ENCODE results near the gene IGF1R. TPM values are rescaled to one million over a fixed set of nuclear protein-coding genes. Genes with fewer than 3 reads are reported as not detected.

Gene IGF1R
- total RNA-seq, 1 experiment from 2014 or later: 20.2 TPM

GRCh38 chr15:98888820-98889479 lies 240.6 kb downstream of the IGF1R start:
- in situ Hi-C loops (cut with HindIII; ENCODE audit: low pct_unique_long_range_greater_than_20kb, low sequenced_read_pairs): no loop called here

GRCh38 chr15:98889930-98890695 lies 241.8 kb downstream of the IGF1R start:
- DNase-seq (ENCODE audit: low read depth, low spot score): no peak
- in situ Hi-C loops (cut with HindIII; ENCODE audit: low pct_unique_long_range_greater_than_20kb, low sequenced_read_pairs): no loop called here

More at GRCh38 chr15:98888820-98889479, 240.6 kb downstream of the IGF1R start:
- DNase-seq (ENCODE audit: low read depth, low spot score): peak; percentile 49

- in situ Hi-C loops (cut with HindIII; ENCODE audit: low pct_unique_long_range_greater_than_20kb, low sequenced_read_pairs): no loop called here
- no peak for DNase-seq (ENCODE audit: low read depth, low spot score)
These were observed 243.0 kb downstream of the IGF1R start for GRCh38 chr15:98891301-98891700.

- no peak for DNase-seq (ENCODE audit: low read depth, low spot score)
- in situ Hi-C loops (cut with HindIII; ENCODE audit: low pct_unique_long_range_greater_than_20kb, low sequenced_read_pairs): no loop called here
These were observed 245.1 kb downstream of the IGF1R start for GRCh38 chr15:98893401-98893800.

GRCh38 chr15:98894312-98894711 lies 246.0 kb downstream of the IGF1R start:
- in situ Hi-C loops (cut with HindIII; ENCODE audit: low pct_unique_long_range_greater_than_20kb, low sequenced_read_pairs): no loop called here
- DNase-seq (ENCODE audit: low read depth, low spot score): no peak

- DNase-seq (ENCODE audit: low read depth, low spot score): peak; percentile 89
- in situ Hi-C loops (cut with HindIII; ENCODE audit: low pct_unique_long_range_greater_than_20kb, low sequenced_read_pairs): no loop called here
These were observed 247.8 kb downstream of the IGF1R start for GRCh38 chr15:98896002-98896721.

- in situ Hi-C loops (cut with HindIII; ENCODE audit: low pct_unique_long_range_greater_than_20kb, low sequenced_read_pairs): no loop called here
- DNase-seq (ENCODE audit: low read depth, low spot score): peak; percentile 100
These were observed 248.7 kb downstream of the IGF1R start for GRCh38 chr15:98896802-98897732.

GRCh38 chr15:98898122-98898521 lies 249.8 kb downstream of the IGF1R start:
- DNase-seq (ENCODE audit: low read depth, low spot score): no peak
- in situ Hi-C loops (cut with HindIII; ENCODE audit: low pct_unique_long_range_greater_than_20kb, low sequenced_read_pairs): no loop called here

- in situ Hi-C loops (cut with HindIII; ENCODE audit: low pct_unique_long_range_greater_than_20kb, low sequenced_read_pairs): no loop called here
- DNase-seq (ENCODE audit: low read depth, low spot score): no peak
These were observed 251.1 kb downstream of the IGF1R start for GRCh38 chr15:98899272-98900021.

GRCh38 chr15:98900356-98900755 lies 252.0 kb downstream of the IGF1R start:
- in situ Hi-C loops (cut with HindIII; ENCODE audit: low pct_unique_long_range_greater_than_20kb, low sequenced_read_pairs): no loop called here
- no peak for DNase-seq (ENCODE audit: low read depth, low spot score)

- in situ Hi-C loops (cut with HindIII; ENCODE audit: low pct_unique_long_range_greater_than_20kb, low sequenced_read_pairs): no loop called here
These were observed 253.2 kb downstream of the IGF1R start for GRCh38 chr15:98901434-98902072.

GRCh38 chr15:98902931-98903330 lies 254.6 kb downstream of the IGF1R start:
- in situ Hi-C loops (cut with HindIII; ENCODE audit: low pct_unique_long_range_greater_than_20kb, low sequenced_read_pairs): no loop called here
- DNase-seq (ENCODE audit: low read depth, low spot score): no peak

More at GRCh38 chr15:98901434-98902072, 253.2 kb downstream of the IGF1R start:
- no peak for DNase-seq (ENCODE audit: low read depth, low spot score)

- in situ Hi-C loops (cut with HindIII; ENCODE audit: low pct_unique_long_range_greater_than_20kb, low sequenced_read_pairs): no loop called here
These were observed 255.2 kb downstream of the IGF1R start for GRCh38 chr15:98903377-98904018.

GRCh38 chr15:98904544-98904943 lies 256.2 kb downstream of the IGF1R start:
- in situ Hi-C loops (cut with HindIII; ENCODE audit: low pct_unique_long_range_greater_than_20kb, low sequenced_read_pairs): no loop called here
- DNase-seq (ENCODE audit: low read depth, low spot score): peak; percentile 79

More at GRCh38 chr15:98903377-98904018, 255.2 kb downstream of the IGF1R start:
- DNase-seq (ENCODE audit: low read depth, low spot score): peak; percentile 11

GRCh38 chr15:98905963-98906711 lies 257.8 kb downstream of the IGF1R start:
- DNase-seq (ENCODE audit: low read depth, low spot score): no peak
- in situ Hi-C loops (cut with HindIII; ENCODE audit: low pct_unique_long_range_greater_than_20kb, low sequenced_read_pairs): no loop called here
